Osteoblast (primary cell): ENCODE measurements around the gene XYLT1. TPM values are rescaled to one million over a fixed set of nuclear protein-coding genes. Genes with fewer than 3 reads are reported as not detected.
A peak's percentile ranks its signal among the peaks of the same experiment; 100 is the strongest.

Source experiments
- DNase-seq: peaks from one replicate; pipeline ENCODE4 v3.0.0; 2011; ENCODE audit warnings: low spot score, mixed read lengths; ENCODE audit not compliant: insufficient read length; ENCODE audit errors: missing footprints
- H2AFZ ChIP-seq: 2 replicates; pipeline ENCODE4 v1.6.0; 2011; ENCODE audit warnings: mild to moderate bottlenecking, low read length
- H3K27ac ChIP-seq: 2 replicates; pipeline ENCODE4 v1.5.1; 2011; ENCODE audit warnings: mild to moderate bottlenecking, low read depth, low read length, moderate library complexity
- H3K27me3 ChIP-seq: 2 replicates; pipeline ENCODE4 v1.6.0; 2012; ENCODE audit warnings: mild to moderate bottlenecking, control low read depth, inconsistent platforms, low read length, moderate library complexity; ENCODE audit not compliant: insufficient read depth
- H3K36me3 ChIP-seq: 2 replicates; pipeline ENCODE4 v1.5.1; 2011; ENCODE audit warnings: mild to moderate bottlenecking, low read length, control low read depth, moderate library complexity; ENCODE audit not compliant: insufficient read depth
- H3K4me1 ChIP-seq: 2 replicates; pipeline ENCODE4 v1.5.1; 2011; ENCODE audit warnings: mild to moderate bottlenecking, low read length, control low read depth, moderate library complexity; ENCODE audit not compliant: insufficient read depth
- H3K4me2 ChIP-seq: 2 replicates; pipeline ENCODE4 v1.6.0; 2011; ENCODE audit warnings: mild to moderate bottlenecking, low read length; ENCODE audit not compliant: insufficient read depth
- H3K4me3 ChIP-seq: fragments of 200-600 bp; sonication (generic); 3 replicates; pipeline ENCODE4 v1.5.1; 2012; ENCODE audit warnings: mild to moderate bottlenecking, low read length, inconsistent platforms; ENCODE audit not compliant: insufficient read depth
- H3K79me2 ChIP-seq: 2 replicates; pipeline ENCODE4 v1.6.0; 2012; ENCODE audit warnings: mild to moderate bottlenecking, low read length, control low read depth, inconsistent platforms; ENCODE audit not compliant: insufficient read depth
- H3K9me3 ChIP-seq: 2 replicates; pipeline ENCODE4 v1.5.1; 2011; ENCODE audit warnings: low read depth, low read length, control low read depth
- H4K20me1 ChIP-seq: 2 replicates; pipeline ENCODE4 v1.6.0; 2012; ENCODE audit warnings: mild to moderate bottlenecking, low read length, control low read depth; ENCODE audit not compliant: insufficient read depth
- total RNA-seq: library from RNA; depleted of rRNA; stranded (reverse); fragments of >200 nt; gene quantifications from 2 replicates; pipeline ENCODE4 v1.2.3, GENCODE V29; 2012
- TF ChIP-seq, protein P1 (sequence below): IDR thresholded peaks from 2 replicates; pipeline ENCODE4 v1.5.1; 2011; ENCODE audit warnings: mild to moderate bottlenecking, low read depth, low read length, moderate library complexity; ENCODE audit errors: extremely low read depth

Gene XYLT1
- total RNA-seq, 1 donor, result 43.4 TPM

DNA sequence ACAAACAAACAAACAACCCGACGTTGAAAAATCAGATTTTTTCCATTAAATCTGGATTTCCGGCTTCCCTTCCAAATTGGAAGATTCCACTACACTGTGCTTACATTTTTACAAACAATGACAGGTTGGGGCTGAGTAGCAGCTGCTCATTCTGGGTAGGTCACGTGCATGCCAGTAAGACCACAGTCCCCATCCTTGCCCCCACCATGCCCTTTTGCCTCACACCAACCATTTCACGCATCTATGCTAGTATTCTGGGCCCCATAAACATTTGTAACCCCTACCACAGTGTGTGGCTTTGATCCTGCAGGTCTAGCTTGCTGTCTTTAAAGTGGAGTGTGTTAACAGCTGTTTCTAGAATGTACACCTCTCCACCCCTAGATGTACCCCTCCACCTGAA lies 366.1 kb downstream of the XYLT1 start:
- Histone ChIP-seq H2AFZ (no peak overlapping the region), H3K79me2 (no peaks in the 10 kb centered on the region), H3K36me3 (no peaks in the 10 kb centered on the region), H3K4me2 (peak overlapping the region; percentile 29), H3K27ac (peak overlapping the region; percentile 55), H3K9me3 (no peaks in the 10 kb centered on the region), H3K4me1 (peaks cover 9% of the 10 kb centered on the region), H3K4me3 (no peak overlapping the region), H4K20me1 (no peaks in the 10 kb centered on the region), H3K27me3 (no peaks in the 10 kb centered on the region)
- TF ChIP-seq, protein P1, sequence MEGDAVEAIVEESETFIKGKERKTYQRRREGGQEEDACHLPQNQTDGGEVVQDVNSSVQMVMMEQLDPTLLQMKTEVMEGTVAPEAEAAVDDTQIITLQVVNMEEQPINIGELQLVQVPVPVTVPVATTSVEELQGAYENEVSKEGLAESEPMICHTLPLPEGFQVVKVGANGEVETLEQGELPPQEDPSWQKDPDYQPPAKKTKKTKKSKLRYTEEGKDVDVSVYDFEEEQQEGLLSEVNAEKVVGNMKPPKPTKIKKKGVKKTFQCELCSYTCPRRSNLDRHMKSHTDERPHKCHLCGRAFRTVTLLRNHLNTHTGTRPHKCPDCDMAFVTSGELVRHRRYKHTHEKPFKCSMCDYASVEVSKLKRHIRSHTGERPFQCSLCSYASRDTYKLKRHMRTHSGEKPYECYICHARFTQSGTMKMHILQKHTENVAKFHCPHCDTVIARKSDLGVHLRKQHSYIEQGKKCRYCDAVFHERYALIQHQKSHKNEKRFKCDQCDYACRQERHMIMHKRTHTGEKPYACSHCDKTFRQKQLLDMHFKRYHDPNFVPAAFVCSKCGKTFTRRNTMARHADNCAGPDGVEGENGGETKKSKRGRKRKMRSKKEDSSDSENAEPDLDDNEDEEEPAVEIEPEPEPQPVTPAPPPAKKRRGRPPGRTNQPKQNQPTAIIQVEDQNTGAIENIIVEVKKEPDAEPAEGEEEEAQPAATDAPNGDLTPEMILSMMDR, result no peak
- no peak for DNase-seq

DNA sequence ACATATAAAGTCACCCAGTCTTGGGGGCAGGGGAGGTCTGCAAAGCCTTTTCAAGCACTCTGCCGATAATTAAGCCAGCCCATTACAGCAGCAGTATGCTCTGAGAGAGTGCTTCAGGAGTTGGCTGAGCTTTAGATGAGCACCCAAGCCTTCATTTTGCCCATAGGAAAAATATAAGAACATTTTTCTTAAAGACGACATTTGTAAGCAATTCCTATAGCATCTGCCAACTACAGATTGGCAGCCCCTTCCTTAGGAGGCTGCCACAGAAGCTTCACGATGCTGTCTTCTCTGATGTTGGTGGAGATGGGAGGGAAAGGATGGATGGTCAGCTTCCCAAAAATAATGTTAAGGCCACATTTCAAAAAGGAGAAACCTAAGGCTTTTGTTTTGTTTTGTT lies 367.5 kb downstream of the XYLT1 start:
- TF ChIP-seq, protein P1, result no peak
- H4K20me1 ChIP-seq, result no peaks in the 10 kb centered on the region
- no peaks in the 10 kb centered on the region for H3K79me2 ChIP-seq
- H3K27me3 ChIP-seq, result no peaks in the 10 kb centered on the region
- H3K27ac ChIP-seq, result no peak overlapping the region
- H3K4me1 ChIP-seq, result peaks cover 9% of the 10 kb centered on the region
- H2AFZ ChIP-seq, result no peak overlapping the region
- no peak overlapping the region for H3K4me3 ChIP-seq
- no peaks in the 10 kb centered on the region for H3K9me3 ChIP-seq
- H3K36me3 ChIP-seq, result no peaks in the 10 kb centered on the region
- DNase-seq, result no peak
- H3K4me2 ChIP-seq, result no peak overlapping the region

DNA sequence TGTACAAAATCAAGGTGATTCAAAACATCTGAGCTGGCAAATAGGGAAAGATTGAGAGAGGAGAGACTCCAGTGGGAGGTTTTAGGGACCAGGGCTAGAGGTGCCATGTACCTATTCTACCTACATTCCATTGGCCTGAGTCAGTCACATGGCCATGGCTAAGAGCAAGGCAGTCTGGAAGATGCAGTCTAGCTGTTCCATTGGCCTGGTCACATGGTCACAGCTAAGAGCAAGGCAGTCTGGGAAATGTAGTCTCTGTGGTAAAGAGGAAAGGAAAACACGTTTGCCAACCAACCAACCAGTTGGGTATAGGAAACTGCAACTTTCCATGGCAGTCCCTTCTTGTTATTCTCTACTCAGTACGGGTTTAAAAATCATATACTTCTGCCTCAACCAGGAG lies 369.1 kb downstream of the XYLT1 start:
- peaks cover 9% of the 10 kb centered on the region for H3K4me1 ChIP-seq
- H3K36me3 ChIP-seq, result no peaks in the 10 kb centered on the region
- H3K27ac ChIP-seq, result no peak overlapping the region
- no peak overlapping the region for H2AFZ ChIP-seq
- H3K4me2 ChIP-seq, result no peak overlapping the region
- H3K4me3 ChIP-seq, result no peak overlapping the region
- H3K27me3 ChIP-seq, result no peaks in the 10 kb centered on the region
- H4K20me1 ChIP-seq, result no peaks in the 10 kb centered on the region
- no peaks in the 10 kb centered on the region for H3K79me2 ChIP-seq
- no peaks in the 10 kb centered on the region for H3K9me3 ChIP-seq
- no peak for DNase-seq
- TF ChIP-seq, protein P1, result no peak

DNA sequence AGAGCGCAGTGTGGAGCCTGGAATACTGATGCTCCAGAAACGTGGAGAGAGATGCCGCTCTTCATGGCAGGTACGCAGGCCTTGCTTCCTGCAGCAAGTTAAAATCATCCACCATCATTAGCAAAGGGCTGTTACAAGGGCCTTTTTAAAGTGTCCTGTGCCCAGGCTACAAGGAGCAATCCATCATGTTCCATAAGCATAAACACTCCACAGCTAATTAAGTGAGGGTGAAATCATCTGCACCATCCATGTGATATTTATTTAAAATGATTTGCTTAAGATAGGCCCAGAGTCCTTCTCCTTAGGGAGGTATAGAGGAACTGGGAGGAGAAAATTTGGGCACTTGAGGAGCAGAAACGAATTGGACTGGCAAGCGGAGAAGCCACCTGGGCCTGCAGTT lies 372.1 kb downstream of the XYLT1 start:
- Histone ChIP-seq H3K36me3 (no peaks in the 10 kb centered on the region), H3K4me3 (no peak overlapping the region), H2AFZ (no peak overlapping the region), H3K27ac (no peak overlapping the region), H3K27me3 (no peaks in the 10 kb centered on the region), H4K20me1 (no peaks in the 10 kb centered on the region), H3K79me2 (no peaks in the 10 kb centered on the region), H3K4me1 (no peaks in the 10 kb centered on the region), H3K9me3 (no peaks in the 10 kb centered on the region), H3K4me2 (no peak overlapping the region)
- no peak for DNase-seq
- TF ChIP-seq, protein P1, result no peak
